HTERT RPE-1 (cell line): Measurements from ENCODE around the gene CHST13.

Experiments
- in situ Hi-C: fragments of 300-500 bp; cut with MboI; formaldehyde crosslinking; loops from 4 replicates; pipeline ENCODE4 v1.14.3; 2020; ENCODE audit warnings: low sequenced_read_pairs

Gene CHST13, protein sequence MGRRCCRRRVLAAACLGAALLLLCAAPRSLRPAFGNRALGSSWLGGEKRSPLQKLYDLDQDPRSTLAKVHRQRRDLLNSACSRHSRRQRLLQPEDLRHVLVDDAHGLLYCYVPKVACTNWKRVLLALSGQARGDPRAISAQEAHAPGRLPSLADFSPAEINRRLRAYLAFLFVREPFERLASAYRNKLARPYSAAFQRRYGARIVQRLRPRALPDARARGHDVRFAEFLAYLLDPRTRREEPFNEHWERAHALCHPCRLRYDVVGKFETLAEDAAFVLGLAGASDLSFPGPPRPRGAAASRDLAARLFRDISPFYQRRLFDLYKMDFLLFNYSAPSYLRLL

DNA sequence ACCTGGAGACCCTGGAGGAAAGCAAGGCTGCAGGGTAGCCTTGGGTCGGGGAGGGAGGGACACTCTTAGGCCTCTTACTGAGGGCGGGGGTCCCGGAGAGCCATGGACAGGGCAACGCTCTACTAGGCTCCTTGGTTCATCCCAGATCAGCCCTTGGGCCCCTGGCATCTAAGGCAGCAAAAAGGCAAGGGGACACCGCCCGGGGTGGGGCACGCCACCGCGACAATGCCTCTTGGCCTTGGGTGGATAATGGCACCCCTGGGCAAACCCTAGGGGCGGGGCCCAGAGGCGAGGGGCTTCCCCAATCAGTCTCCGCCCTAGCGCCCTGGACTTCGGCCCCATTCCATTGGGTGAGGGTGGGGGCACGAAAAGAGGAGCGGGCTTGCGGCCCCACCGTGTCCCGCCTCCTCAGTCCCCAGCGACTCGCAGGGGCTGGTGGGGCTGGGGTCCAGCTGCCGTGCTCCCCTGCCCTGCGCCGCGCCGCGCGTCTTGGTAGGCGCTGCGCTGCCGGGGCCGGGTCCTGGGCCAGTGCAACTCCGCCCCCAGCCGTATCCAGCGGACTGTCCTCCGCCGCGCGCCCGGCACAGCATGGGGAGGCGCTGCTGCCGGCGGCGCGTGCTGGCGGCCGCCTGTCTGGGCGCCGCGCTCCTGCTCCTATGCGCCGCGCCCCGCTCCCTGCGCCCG, at the start of gene CHST13:
CHST13 (plus strand) TSS at position 411 of the 684 bp plus-strand sequence; CDS start at position 589, 178 bp downstream.
- in situ Hi-C loops, result no loop called here

- in situ Hi-C loops, result no loop called here
Measured at GRCh38 chr3:126474498-126475412, 49.2 kb upstream of the CHST13 start.

DNA sequence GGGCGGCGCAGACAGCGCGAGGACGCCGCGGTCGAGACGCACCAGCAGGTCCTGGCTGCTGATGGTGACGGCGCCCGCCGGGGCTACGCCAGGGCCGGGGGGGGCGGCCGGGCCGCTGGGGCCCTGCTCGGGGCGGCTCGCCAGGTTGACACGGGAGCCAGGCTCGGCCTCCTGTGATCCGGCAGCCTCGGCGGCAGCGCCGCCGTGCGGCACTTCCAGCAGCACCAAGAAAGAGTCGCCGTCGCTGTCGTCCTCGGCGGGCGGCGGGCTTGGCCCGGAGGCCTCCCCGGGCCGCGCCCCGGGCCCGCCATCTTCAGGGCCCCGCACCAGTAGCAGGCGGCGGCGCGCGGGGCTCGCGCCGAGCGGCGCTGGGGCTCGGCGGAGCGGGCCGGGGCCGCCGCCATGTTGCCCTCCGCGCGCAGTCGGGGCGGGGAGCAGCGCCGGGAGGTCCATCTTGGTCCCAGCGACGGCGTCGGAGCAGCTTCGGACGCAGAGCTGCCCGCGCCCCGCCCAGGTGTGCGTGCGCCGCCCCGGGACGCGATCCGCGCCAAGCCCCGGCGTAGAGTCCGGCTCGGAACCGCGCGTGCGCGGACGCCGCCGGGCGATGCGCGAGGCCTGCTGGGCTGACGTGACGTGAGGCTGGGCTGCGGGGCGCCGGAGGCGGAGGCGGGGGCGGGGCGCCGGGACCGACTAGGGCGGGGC, 48.4 kb upstream of the CHST13 start, which contains the start of gene ZXDC:
ZXDC (minus strand) TSS at position 479 of the 702 bp plus-strand sequence; CDS start at position 453, 26 bp downstream.
- in situ Hi-C loops, result no loop called here

GRCh38 chr3:126476166-126477060, 47.5 kb upstream of the CHST13 start:
- in situ Hi-C loops, result no loop called here

DNA sequence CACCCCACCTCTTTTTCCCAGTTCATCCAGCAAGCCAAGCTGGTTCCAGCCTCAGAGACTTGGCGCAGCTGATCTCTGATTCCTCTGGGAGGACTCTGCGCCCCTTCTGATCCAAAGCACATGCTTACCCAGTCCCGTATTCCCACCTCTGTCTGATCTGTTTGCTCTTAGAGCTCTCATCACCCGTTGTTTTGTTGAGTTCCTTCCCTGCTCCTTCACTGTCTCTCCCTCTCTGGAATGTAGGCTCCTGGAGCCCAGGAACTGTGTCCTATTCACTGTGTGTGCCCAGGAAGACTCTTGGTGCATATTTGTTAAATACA, 46.9 kb upstream of the CHST13 start:
- in situ Hi-C loops, result no loop called here

DNA sequence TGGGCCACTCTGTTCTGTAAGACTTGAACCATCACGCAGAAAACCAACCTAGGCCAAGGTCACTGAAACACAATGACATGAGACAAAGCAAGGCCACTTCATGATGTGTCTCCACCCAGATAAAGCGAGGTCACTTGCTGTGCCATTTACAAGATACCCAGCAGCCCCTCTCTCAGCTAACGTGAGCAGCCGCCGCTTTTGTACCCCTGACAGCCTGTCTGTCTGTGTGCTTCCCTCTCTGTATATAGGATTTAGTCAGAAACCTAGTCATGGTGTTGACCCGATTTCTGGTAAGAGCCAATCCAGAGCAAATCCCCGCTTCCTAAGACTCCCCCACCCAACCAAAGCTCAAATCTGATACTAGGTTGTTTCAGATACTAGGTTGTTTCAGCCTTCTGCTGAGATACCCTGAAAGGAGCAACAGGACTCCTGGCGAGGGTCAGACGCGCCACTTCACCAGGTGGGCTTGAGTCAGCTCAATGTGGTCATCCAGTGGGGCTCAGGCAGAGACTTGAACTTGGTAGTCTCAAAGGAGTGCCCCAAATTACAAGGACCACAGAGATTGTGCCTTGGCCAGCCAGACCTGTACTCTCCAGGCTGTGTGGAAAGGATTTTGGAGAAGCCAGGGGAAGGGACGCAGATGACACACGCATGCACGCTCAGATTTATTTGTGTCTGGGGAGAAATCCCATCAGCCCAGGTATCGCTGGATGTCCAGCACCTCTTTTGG, 45.2 kb upstream of the CHST13 start:
- in situ Hi-C loops, result no loop called here

DNA sequence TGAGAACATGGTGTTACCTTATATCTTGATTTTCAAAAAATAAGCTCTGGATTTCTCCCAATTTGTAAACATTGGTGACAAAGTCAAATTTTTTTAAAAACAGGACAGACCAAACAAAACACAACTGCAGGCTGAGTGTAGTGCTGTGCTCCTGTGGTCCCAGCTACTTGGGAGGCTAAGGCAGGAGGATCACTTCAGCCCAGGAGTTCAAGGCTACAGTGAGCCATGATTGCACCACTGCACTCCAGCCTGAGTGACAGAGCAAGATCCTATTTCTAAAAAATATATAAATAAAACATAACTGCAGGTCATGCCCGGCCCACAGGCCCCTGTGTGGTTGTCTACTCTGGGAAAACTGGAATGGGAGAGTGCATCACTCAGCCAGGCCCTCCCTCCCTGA, 44.3 kb upstream of the CHST13 start:
- in situ Hi-C loops, result no loop called here

DNA sequence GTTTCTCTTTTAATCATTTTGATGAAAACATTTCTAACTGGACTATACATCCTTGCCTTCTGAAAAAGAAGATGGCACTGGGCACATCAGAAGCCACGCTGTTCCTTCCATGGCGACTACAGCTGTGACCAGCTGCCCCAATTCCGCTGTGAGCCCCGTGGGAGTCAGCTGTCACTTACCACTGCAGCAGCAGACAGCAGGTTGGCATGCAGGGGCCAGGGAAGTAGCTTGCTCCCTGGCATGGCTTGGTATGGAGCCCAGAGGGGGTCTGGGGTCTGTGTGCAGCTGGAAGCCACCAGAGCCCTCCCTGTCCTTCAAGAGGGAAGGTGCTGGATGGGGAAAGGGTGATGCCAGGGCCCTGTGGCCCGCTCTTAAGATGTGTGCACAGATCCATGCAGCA, 43.7 kb upstream of the CHST13 start:
- in situ Hi-C loops, result no loop called here

DNA sequence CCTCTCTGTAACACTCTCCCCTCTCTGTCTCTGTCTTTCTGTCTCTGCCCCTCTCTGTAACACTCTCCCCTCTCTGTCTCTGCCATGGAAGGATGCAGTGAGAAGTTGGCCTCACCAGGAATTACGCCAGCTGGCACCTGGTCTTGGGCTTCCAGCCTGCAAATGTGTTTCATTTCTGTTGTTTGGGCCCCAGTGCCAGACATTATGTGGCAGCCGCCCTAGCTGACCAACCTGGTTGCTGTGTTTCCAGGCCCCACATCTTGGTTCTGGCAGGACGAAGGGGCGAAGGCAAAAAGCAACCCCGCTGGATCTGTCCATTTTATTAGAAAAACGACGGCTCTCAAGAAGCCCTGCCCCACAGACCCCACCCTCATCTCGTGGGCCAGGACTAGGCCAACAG, 43.1 kb upstream of the CHST13 start:
- in situ Hi-C loops, result no loop called here

DNA sequence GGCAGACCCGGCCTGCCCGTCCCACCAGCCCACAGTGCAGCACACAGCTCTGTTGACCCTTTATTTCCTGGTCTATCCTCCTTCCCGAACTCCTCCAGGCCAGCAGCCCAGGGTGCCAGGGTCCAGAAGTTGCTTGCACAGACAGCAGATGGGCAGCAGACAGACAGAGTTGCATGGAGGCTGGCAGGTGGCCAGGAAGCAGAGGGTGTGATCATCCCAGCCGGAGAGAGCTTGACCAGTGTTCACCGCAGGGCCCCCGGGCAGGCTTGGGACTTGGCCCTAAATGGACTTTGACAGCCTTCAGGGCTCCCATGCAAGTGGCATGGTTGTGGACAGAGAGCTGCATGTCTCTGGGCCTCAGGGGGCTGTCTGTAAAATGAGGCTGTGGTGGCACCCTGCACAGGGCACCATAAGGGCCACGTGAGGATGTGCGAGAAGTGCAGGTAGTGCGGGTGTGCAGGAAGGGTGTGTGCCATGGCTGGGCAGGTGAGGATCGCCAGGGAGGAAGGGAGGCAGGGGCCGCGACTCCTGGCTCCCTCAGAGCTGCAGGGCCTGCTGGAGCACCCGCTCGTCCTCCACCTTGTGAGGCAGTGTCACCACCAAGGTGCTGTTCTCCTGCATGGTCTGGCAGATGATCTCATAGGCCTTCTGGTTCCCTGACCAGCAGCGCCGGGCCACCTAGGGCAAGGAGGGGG, 42.0 kb upstream of the CHST13 start:
- in situ Hi-C loops, result no loop called here

- in situ Hi-C loops, result no loop called here
Measured at GRCh38 chr3:126482503-126483255, 41.3 kb upstream of the CHST13 start.

GRCh38 chr3:126483321-126483761, 40.6 kb upstream of the CHST13 start:
- in situ Hi-C loops, result no loop called here

DNA sequence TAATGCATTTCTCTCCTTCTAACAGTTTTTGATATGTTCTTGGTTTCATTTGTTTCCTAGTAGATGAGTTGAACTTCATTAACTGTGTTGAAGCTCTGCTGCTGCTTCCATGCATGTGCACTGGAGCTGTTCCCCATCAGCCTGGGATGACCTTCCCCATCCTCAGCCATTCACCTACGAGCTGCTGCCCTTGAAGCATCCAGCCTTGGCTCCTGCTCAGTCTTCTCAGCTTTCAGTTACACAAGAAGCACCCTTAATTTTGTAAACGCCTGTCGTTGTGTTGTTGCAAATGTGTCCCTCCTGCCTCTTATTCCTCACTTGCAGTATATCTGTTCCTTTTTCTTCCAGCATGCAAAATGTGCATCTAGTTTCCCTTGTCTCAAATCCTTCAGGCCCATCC, 39.8 kb upstream of the CHST13 start:
- in situ Hi-C loops, result no loop called here

GRCh38 chr3:126484662-126485061, 39.3 kb upstream of the CHST13 start:
- in situ Hi-C loops, result no loop called here

DNA sequence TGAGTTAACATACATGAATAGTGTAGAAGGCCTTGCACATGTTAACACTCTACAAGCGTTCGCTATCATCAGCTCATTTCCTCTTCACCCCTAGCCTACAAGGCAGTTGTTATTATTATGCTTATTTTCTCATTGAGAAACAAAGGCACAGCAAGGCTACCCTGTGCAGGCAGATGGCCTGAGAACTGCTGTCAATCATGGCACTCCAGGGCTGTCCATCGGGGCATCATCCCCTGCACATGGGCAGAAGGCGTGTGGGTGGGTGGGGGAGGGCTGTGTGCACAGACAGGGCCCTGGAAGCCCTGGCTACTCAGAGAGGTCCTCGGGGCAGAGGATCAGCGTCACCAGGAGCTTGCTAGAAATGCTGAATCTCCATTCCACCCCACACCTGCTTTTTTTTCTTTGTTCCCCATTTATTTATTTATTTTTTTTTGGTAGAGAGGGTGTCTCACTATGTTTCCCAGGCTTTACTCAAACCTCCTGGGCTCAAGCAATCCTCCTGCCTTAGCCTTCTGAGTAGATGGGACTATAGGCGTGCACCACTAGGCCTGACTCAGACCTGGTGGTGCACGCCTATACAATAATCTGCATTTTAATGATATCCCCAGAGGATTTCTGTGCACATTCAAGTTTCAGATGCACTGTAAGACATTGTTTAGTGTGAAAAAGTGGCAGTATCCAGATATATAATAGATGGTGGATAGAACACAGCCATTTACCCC, 38.6 kb upstream of the CHST13 start:
- in situ Hi-C loops, result no loop called here

GRCh38 chr3:126485956-126486355, 38.0 kb upstream of the CHST13 start:
- in situ Hi-C loops, result no loop called here

- in situ Hi-C loops, result no loop called here
Measured at GRCh38 chr3:126486360-126486847, 37.6 kb upstream of the CHST13 start.
